Esophagus squamous epithelium (tissue), 5 donors: ENCODE results near the gene TBC1D1. TPM values are rescaled to one million over a fixed set of nuclear protein-coding genes. Genes with fewer than 3 reads are reported as not detected.

ENCODE experiments used
- DNase-seq: peaks from one replicate; lab custom pipeline; 2025; lab: John Stamatoyannopoulos, UW
- H3K27ac ChIP-seq, 4 donors: fragments of 200-600 bp; sonication (generic); one replicate each; pipeline ENCODE4 v1.5.1; 2016 to 2019; ENCODE audit warnings: mild to moderate bottlenecking in 1 of 4
- H3K27me3 ChIP-seq, 4 donors: fragments of 200-600 bp; sonication (generic); 1 replicate in 3 of 4; 2 replicates in 1 of 4; pipeline versions ENCODE4 v1.5.1 to v1.6.0; 2017 to 2021; ENCODE audit warnings: antibody characterized with exemption in 1 of 4
- H3K36me3 ChIP-seq, 3 donors: fragments of 200-600 bp; sonication (generic); one replicate each; pipeline ENCODE4 v1.5.1; 2016 to 2019
- H3K4me1 ChIP-seq, 3 donors: fragments of 200-600 bp; sonication (generic); one replicate each; pipeline ENCODE4 v1.5.1; 2017 to 2019
- H3K4me3 ChIP-seq, 4 donors: fragments of 200-600 bp; sonication (generic); 1 replicate in 3 of 4; 2 replicates in 1 of 4; pipeline ENCODE4 v1.5.1; 2016 to 2019; ENCODE audit warnings: mild to moderate bottlenecking in 2 of 4, moderate library complexity in 1 of 4
- H3K9me3 ChIP-seq, 3 donors: fragments of 200-600 bp; sonication (generic); one replicate each; pipeline ENCODE4 v1.5.1; 2016 to 2019
- CTCF ChIP-seq, 6 experiments: fragments of 450-650 bp in 4 of 6; fragments of 200-600 bp in 2 of 6; sonication (generic) in 2 of 6; IDR thresholded peaks; one replicate each; pipeline ENCODE4 v1.5.1; 2016 to 2019; ENCODE audit warnings: antibody characterized with exemption in 6 of 6, mild to moderate bottlenecking in 4 of 6, moderate library complexity in 4 of 6
- POLR2A ChIP-seq, 4 donors: fragments of 450-650 bp; IDR thresholded peaks; one replicate each; pipeline ENCODE4 v1.6.1; 2017; ENCODE audit warnings: antibody characterized with exemption in 4 of 4, mild to moderate bottlenecking in 4 of 4, moderate library complexity in 3 of 4
- WGBS, 2 donors: methylation state at CpG; one replicate each; pipeline ENCODE4 v1.1.5; 2018; 5-methylcytosine and 5-hydroxymethylcytosine counted together
- intact Hi-C: fragments of 100-400 bp; cut with DNase I; formaldehyde crosslinking; loops from one replicate; pipeline ENCODE4 v1.15.0; 2022
- total RNA-seq, 4 donors: library from RNA; depleted of rRNA; stranded (reverse); fragments of >200 nt; gene quantifications; one replicate each; pipeline ENCODE4 v1.1.0, GENCODE V29; 2016
- donor health status: DM: yes; HTN: yes; CAD: no.

TBC1D1 gene
- total RNA-seq, 4 donors from 2014 or later = 6.9 to 44.6 (median 25.6) TPM

GRCh38 chr4:38084877-38085711 is 194.2 kb downstream of the TBC1D1 start:
- Histone ChIP-seq H3K27ac (peak overlapping the region in 2 of 4 donors; percentile 15 to 31), H3K9me3 (no peaks in the 10 kb centered on the region), H3K27me3 (no peaks in the 10 kb centered on the region), H3K36me3 (peaks cover 0 to 6% (median 0%) of the 10 kb centered on the region in 3 donors), H3K4me3 (no peak overlapping the region), H3K4me1 (peaks cover 0 to 33% (median 16%) of the 10 kb centered on the region in 3 donors)
- intact Hi-C loops = no loop called here
- DNase-seq = no peak
- WGBS, 2 donors = 59 to 86% methylated on average over 12 to 13 of the region's 13 CpGs
- TF ChIP-seq CTCF (IDR thresholded peaks at IDR 0.05) (no peak), POLR2A (IDR thresholded peaks at IDR 0.05) (no peak)

DNA sequence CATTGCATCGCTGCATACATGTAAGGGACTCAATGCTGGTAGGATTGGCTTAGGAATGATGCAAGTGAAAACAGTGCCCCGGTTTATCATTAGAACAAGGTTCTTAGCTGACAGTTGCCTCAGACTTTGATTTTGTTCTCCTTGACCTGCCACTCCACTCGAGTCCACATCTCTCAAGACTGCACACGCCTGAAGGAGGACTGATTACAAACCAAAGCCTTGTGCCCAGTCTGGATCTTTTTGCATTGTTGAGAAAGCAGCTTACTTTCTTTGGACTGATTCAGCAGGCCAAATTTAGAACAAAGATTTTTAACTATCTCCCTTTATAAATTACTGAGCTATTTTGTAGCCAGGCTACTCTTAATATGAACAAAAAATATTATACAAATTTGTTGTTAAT is 194.9 kb downstream of the TBC1D1 start:
- no peak overlapping the region for H3K4me3 ChIP-seq
- H3K36me3 ChIP-seq = peaks cover 0 to 11% (median 0%) of the 10 kb centered on the region in 3 donors
- no peak for DNase-seq
- no peaks in the 10 kb centered on the region for H3K27me3 ChIP-seq
- no peak for TF ChIP-seq CTCF (IDR thresholded peaks at IDR 0.05)
- no peak for TF ChIP-seq POLR2A (IDR thresholded peaks at IDR 0.05)
- peak overlapping the region in 2 of 4 donors; percentile 15 to 31 for H3K27ac ChIP-seq
- intact Hi-C loops = no loop called here
- no peaks in the 10 kb centered on the region for H3K9me3 ChIP-seq
- 61 to 74% methylated on average over 4 of the region's 4 CpGs for WGBS, 2 donors
- H3K4me1 ChIP-seq = peaks cover 0 to 31% (median 16%) of the 10 kb centered on the region in 3 donors

GRCh38 chr4:38086151-38086848 is 195.4 kb downstream of the TBC1D1 start:
- WGBS, 2 donors = 56 to 86% methylated on average over 9 of the region's 9 CpGs
- H3K9me3 ChIP-seq = no peaks in the 10 kb centered on the region
- H3K36me3 ChIP-seq = peaks cover 0 to 17% (median 0%) of the 10 kb centered on the region in 3 donors
- no peak for TF ChIP-seq CTCF (IDR thresholded peaks at IDR 0.05)
- no peak for DNase-seq
- peak overlapping the region in 1 of 4 donors; percentile 34 for H3K27ac ChIP-seq
- no peak overlapping the region for H3K4me3 ChIP-seq
- H3K4me1 ChIP-seq = peaks cover 0 to 30% (median 12%) of the 10 kb centered on the region in 3 donors
- intact Hi-C loops = no loop called here
- no peaks in the 10 kb centered on the region for H3K27me3 ChIP-seq

GRCh38 chr4:38086849-38087226 is 196.0 kb downstream of the TBC1D1 start:
- H3K36me3 ChIP-seq = peaks cover 0 to 17% (median 0%) of the 10 kb centered on the region in 3 donors
- H3K4me3 ChIP-seq = no peak overlapping the region
- TF ChIP-seq CTCF (IDR thresholded peaks at IDR 0.05) (no peak), POLR2A (IDR thresholded peaks at IDR 0.05) (no peak)
- no peak overlapping the region for H3K27ac ChIP-seq
- no peak for DNase-seq
- peaks cover 0 to 31% (median 12%) of the 10 kb centered on the region in 3 donors for H3K4me1 ChIP-seq
- H3K9me3 ChIP-seq = no peaks in the 10 kb centered on the region
- 77 to 81% methylated on average over 2 of the region's 2 CpGs for WGBS, 2 donors
- intact Hi-C loops = no loop called here
- H3K27me3 ChIP-seq = no peaks in the 10 kb centered on the region

DNA sequence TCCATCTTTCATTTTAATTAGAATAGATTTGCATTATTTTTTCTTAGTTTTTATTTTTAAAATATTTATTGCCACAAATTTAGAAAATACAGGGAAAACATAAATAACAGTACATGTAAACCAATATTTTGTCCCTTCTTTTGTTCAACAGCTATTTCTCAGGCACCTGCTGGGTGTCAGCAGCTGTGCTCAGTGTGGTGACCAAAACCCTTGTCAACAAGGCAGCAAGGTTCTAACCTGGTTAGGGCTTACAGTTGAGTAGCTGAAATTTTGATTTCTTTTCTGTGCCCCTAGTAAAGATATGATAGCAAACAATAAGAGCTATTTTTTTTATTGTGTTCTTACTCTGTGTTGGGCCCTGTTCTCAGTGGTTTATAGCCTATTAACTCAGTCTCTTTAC is 197.4 kb downstream of the TBC1D1 start:
- peaks cover 0 to 17% (median 0%) of the 10 kb centered on the region in 3 donors for H3K36me3 ChIP-seq
- peaks cover 0 to 33% (median 6%) of the 10 kb centered on the region in 3 donors for H3K4me1 ChIP-seq
- DNase-seq = no peak
- no peaks in the 10 kb centered on the region for H3K27me3 ChIP-seq
- no peak for TF ChIP-seq POLR2A (IDR thresholded peaks at IDR 0.05)
- no peak for TF ChIP-seq CTCF (IDR thresholded peaks at IDR 0.05)
- H3K9me3 ChIP-seq = no peaks in the 10 kb centered on the region
- intact Hi-C loops = no loop called here
- H3K27ac ChIP-seq = no peak overlapping the region
- H3K4me3 ChIP-seq = no peak overlapping the region
